ENCODE results near the gene MARK3.

GRCh38 chr14:103552846-103553210, 167.6 kb downstream of the MARK3 start:
- TF ChIP-seq BHLHE40 (IDR thresholded peaks at IDR 0.05; ENCODE audit: borderline replicate concordance) (no peak), ZNF384 (IDR thresholded peaks at IDR 0.05) (no peak), SUZ12 (IDR thresholded peaks at IDR 0.05) (no peak), ELF4 (IDR thresholded peaks at IDR 0.05) (no peak), NFRKB (IDR thresholded peaks at IDR 0.05) (no peak), TARDBP (IDR thresholded peaks at IDR 0.05) (no peak), ARNT (IDR thresholded peaks at IDR 0.05) (no peak), FOXM1 (IDR thresholded peaks at IDR 0.05; ENCODE audit: borderline replicate concordance) (no peak), FOXA1 (IDR thresholded peaks at IDR 0.05) (no peak), PKNOX1 (IDR thresholded peaks at IDR 0.05) (no peak), LEF1 (IDR thresholded peaks at IDR 0.05; ENCODE audit: borderline replicate concordance) (no peak), FOXK2 (IDR thresholded peaks at IDR 0.05) (no peak), HDGF (IDR thresholded peaks at IDR 0.05; ENCODE audit: borderline replicate concordance) (no peak), L3MBTL2 (conservative IDR thresholded peaks at IDR 0.05) (no peak)

All from HEK293T (cell line).